Endodermal cell (in vitro differentiated cells): Measurements from ENCODE around the gene CHADL. TPM values are rescaled to one million over a fixed set of nuclear protein-coding genes. Genes with fewer than 3 reads are reported as not detected.
A peak's percentile ranks its signal among the peaks of the same experiment; 100 is the strongest.

ENCODE experiments used
- DNase-seq: peaks from one replicate; pipeline ENCODE4 v3.0.0-alpha.2; 2017
- H3K27ac ChIP-seq: 2 replicates; pipeline ENCODE4 v1.5.1; 2013; ENCODE audit warnings: mild to moderate bottlenecking, low read depth, low read length, moderate library complexity
- H3K27me3 ChIP-seq: 2 replicates; pipeline ENCODE4 v1.6.1; 2013; ENCODE audit warnings: mild to moderate bottlenecking, low read length, moderate library complexity; ENCODE audit not compliant: insufficient read depth, control insufficient read depth, poor library complexity, severe bottlenecking
- H3K36me3 ChIP-seq: 2 replicates; pipeline ENCODE4 v1.7.0; 2013; ENCODE audit warnings: mild to moderate bottlenecking, low read length, moderate library complexity; ENCODE audit not compliant: control insufficient read depth, insufficient read depth
- H3K4me1 ChIP-seq: one replicate; pipeline ENCODE4 v1.7.0; 2013; ENCODE audit warnings: low read length; ENCODE audit not compliant: control insufficient read depth, insufficient read depth
- H3K4me3 ChIP-seq: 2 replicates; pipeline ENCODE4 v1.5.1; 2013; ENCODE audit warnings: mild to moderate bottlenecking, low read length, moderate library complexity
- H3K9ac ChIP-seq: 2 replicates; pipeline ENCODE4 v1.6.1; 2013; ENCODE audit warnings: mild to moderate bottlenecking, low read length, moderate library complexity; ENCODE audit not compliant: poor library complexity, severe bottlenecking; ENCODE audit errors: extremely low read depth
- H3K9me3 ChIP-seq: 2 replicates; pipeline ENCODE4 v1.6.1; 2013; ENCODE audit warnings: mild to moderate bottlenecking, low read length, moderate library complexity; ENCODE audit not compliant: control insufficient read depth
- H3K27ac Mint-ChIP-seq: 2 replicates; pipeline ENCODE4 v1.8.0; 2020; ENCODE audit warnings: mixed read lengths
- H3K27me3 Mint-ChIP-seq: 2 replicates; pipeline ENCODE4 v1.8.0; 2021; ENCODE audit warnings: mild to moderate bottlenecking, mixed read lengths; ENCODE audit not compliant: insufficient read depth
- H3K36me3 Mint-ChIP-seq: 2 replicates; pipeline ENCODE4 v1.8.0; 2020; ENCODE audit warnings: low read depth, mixed read lengths
- H3K4me1 Mint-ChIP-seq: 2 replicates; pipeline ENCODE4 v1.8.0; 2020; ENCODE audit warnings: mixed read lengths
- H3K4me3 Mint-ChIP-seq: 2 replicates; pipeline ENCODE4 v1.8.0; 2020; ENCODE audit warnings: mild to moderate bottlenecking, moderate library complexity, mixed read lengths
- H3K9me3 Mint-ChIP-seq: 2 replicates; pipeline ENCODE4 v1.8.0; 2020; ENCODE audit warnings: mild to moderate bottlenecking, mixed read lengths
- WGBS, 2 experiments: methylation state at CpG; one replicate each; pipeline versions ENCODE4 v1.1.5 to v1.1.7; 2013; ENCODE audit warnings: missing lambda C conversion rate in 2 of 2, mixed read lengths in 1 of 2; ENCODE audit not compliant: insufficient coverage in 1 of 2, insufficient read length in 1 of 2; 5-methylcytosine and 5-hydroxymethylcytosine counted together
- total RNA-seq, 2 donors: library from RNA; stranded (reverse); fragmentation: NEBNext Ultra II Directional in 1 of 2; extraction: Animal tissue kit (Norgen Biotek cat#: 25700) in 1 of 2; gene quantifications; 2 replicates in 1 of 2; 3 replicates in 1 of 2; pipeline ENCODE4 v1.2.1, GENCODE V29; 2021
- TF ChIP-seq, protein P1 (sequence below): fragments of 200-600 bp; sonication (generic); conservative IDR thresholded peaks from 2 replicates; pipeline ENCODE4 v1.5.0; 2021; ENCODE audit warnings: antibody characterized with exemption, mild to moderate bottlenecking

Gene CHADL
- total RNA-seq, 2 donors from 2014 or later: 0.79 to 1.3 TPM

DNA sequence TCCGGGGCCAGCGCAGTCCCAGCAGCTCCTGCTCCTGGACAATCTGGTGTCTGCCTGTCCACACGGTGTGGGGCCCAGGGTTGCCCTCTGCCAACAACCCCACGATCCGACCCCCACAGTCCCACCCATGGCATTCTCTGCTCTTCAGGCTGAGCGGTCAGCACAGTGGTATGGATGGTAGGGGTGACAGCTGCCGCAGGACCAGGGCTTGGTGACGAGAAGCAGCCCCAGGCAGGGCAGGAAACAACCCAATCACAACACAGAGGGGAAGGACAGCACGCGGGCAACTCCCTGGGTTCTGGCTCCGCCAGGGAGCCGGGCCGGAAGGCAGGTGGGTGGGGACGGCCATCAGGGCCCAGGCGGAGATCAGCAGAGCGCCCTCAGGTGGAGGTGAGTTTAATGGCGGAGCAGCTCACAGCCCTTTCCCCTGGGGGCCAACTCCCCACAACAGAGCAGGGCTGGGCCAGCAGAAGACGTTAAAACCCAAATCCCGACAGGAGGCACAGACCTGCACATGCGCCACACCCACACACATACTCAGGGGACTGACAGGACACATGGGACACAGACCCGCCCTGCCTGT, 5.3 kb upstream of the CHADL start:
- Mint-ChIP-seq H3K36me3 (peaks cover 36% of the 10 kb centered on the region), H3K9me3 (no peaks in the 10 kb centered on the region), H3K4me1 (no peaks in the 10 kb centered on the region), H3K27ac (no peak overlapping the region), H3K27me3 (no peaks in the 10 kb centered on the region), H3K4me3 (no peak overlapping the region)
- no peaks in the 10 kb centered on the region for H3K9me3 ChIP-seq
- no peak overlapping the region for H3K9ac ChIP-seq
- no peaks in the 10 kb centered on the region for H3K4me1 ChIP-seq
- H3K27ac ChIP-seq: no peak overlapping the region
- 88 to 92% methylated on average over 3 to 21 of the region's 21 CpGs for WGBS, 2 experiments
- H3K36me3 ChIP-seq: peaks cover 24% of the 10 kb centered on the region
- H3K4me3 ChIP-seq: no peak overlapping the region
- H3K27me3 ChIP-seq: no peaks in the 10 kb centered on the region
- DNase-seq: peak; percentile 86
- TF ChIP-seq, protein P1, sequence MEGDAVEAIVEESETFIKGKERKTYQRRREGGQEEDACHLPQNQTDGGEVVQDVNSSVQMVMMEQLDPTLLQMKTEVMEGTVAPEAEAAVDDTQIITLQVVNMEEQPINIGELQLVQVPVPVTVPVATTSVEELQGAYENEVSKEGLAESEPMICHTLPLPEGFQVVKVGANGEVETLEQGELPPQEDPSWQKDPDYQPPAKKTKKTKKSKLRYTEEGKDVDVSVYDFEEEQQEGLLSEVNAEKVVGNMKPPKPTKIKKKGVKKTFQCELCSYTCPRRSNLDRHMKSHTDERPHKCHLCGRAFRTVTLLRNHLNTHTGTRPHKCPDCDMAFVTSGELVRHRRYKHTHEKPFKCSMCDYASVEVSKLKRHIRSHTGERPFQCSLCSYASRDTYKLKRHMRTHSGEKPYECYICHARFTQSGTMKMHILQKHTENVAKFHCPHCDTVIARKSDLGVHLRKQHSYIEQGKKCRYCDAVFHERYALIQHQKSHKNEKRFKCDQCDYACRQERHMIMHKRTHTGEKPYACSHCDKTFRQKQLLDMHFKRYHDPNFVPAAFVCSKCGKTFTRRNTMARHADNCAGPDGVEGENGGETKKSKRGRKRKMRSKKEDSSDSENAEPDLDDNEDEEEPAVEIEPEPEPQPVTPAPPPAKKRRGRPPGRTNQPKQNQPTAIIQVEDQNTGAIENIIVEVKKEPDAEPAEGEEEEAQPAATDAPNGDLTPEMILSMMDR: peak; percentile 63

DNA sequence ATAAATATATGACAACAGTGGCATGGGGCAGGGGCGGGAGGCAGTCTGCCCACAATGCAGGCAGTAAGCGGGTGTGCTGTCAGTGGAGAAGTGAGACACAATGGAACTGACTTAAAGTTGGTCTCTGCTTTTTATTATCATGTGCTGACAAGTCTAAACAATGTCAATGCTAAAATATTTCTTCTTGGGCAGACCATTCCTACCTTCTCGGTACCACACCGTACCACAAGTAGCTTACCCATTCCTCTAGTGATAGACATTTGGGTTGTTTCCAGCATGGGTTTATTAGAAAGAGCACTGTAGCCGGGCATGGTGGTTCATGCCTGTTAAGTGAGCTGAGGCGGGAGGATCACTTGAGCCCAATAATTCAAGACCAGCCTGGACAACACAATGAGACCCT, 2.6 kb upstream of the CHADL start:
- no peak overlapping the region for H3K27ac Mint-ChIP-seq
- no peak overlapping the region for H3K27ac ChIP-seq
- peaks cover 13% of the 10 kb centered on the region for H3K36me3 ChIP-seq
- WGBS, 2 experiments: 95 to 97% methylated on average over 4 to 6 of the region's 6 CpGs
- no peaks in the 10 kb centered on the region for H3K9me3 Mint-ChIP-seq
- H3K27me3 Mint-ChIP-seq: peaks cover 2% of the 10 kb centered on the region
- no peaks in the 10 kb centered on the region for H3K9me3 ChIP-seq
- DNase-seq: no peak
- no peaks in the 10 kb centered on the region for H3K4me1 Mint-ChIP-seq
- no peak overlapping the region for H3K9ac ChIP-seq
- no peaks in the 10 kb centered on the region for H3K4me1 ChIP-seq
- TF ChIP-seq, protein P1: no peak
- H3K4me3 ChIP-seq: no peak overlapping the region
- no peaks in the 10 kb centered on the region for H3K27me3 ChIP-seq
- no peak overlapping the region for H3K4me3 Mint-ChIP-seq
- peaks cover 12% of the 10 kb centered on the region for H3K36me3 Mint-ChIP-seq

DNA sequence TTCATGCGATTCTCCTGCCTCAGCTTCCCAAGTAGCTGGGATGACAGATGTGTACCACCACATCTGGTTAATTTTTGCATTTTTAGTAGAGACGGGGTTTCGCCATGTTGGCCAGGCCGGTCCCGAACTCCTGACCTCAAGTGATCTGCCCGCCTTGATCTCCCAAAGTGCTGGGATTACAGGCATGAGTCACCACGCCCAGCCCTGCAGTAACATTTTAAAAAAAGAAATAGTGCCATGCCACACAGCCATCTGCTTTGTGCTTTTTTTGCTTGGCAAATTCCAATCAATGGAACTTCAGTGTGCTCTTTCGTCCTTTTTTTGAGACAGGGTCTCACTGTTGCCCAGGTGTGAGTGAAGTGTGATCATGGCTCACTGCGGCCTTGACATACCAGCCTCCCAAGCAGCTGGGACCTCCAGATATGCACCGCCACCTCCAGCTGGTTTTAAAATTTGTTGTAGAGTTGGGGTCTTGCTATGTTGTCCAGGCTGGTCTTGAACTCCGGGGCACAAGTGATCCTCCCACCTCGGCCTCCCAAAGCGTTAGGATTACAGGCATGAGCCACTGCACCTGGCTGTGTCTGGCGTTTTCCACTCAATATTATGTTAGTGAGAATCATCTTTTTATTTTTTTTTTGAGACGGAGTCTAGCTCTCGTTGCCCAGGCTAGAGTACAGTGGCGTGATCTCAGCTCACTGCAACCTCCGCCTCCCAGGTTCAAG, 1.8 kb upstream of the CHADL start:
- TF ChIP-seq, protein P1: no peak
- H3K27me3 Mint-ChIP-seq: peaks cover 2% of the 10 kb centered on the region
- H3K27ac Mint-ChIP-seq: no peak overlapping the region
- no peak overlapping the region for H3K9ac ChIP-seq
- H3K4me3 Mint-ChIP-seq: no peak overlapping the region
- H3K4me1 ChIP-seq: no peaks in the 10 kb centered on the region
- H3K4me3 ChIP-seq: no peak overlapping the region
- no peak for DNase-seq
- H3K27me3 ChIP-seq: no peaks in the 10 kb centered on the region
- 90 to 91% methylated on average over 16 to 18 of the region's 18 CpGs for WGBS, 2 experiments
- H3K36me3 Mint-ChIP-seq: peaks cover 8% of the 10 kb centered on the region
- H3K9me3 ChIP-seq: no peaks in the 10 kb centered on the region
- no peaks in the 10 kb centered on the region for H3K9me3 Mint-ChIP-seq
- no peaks in the 10 kb centered on the region for H3K4me1 Mint-ChIP-seq
- H3K27ac ChIP-seq: no peak overlapping the region
- peaks cover 11% of the 10 kb centered on the region for H3K36me3 ChIP-seq
